BJ (cell line): ENCODE results near the gene THUMPD3. TPM values are rescaled to one million over a fixed set of nuclear protein-coding genes. Genes with fewer than 3 reads are reported as not detected.

ENCODE experiments used
- CTCF ChIA-PET: fragments of 350-600 bp; formaldehyde crosslinking; extraction: SDS; loops from one replicate; lab custom pipeline; 2021; ENCODE audit warnings: antibody characterized with exemption, inconsistent platforms; lab: Yijun Ruan, JAX
- POLR2A ChIA-PET: fragments of 300-600 bp; sonication (Branson Sonifier 250); formaldehyde crosslinking; extraction: SDS; loops from one replicate; lab custom pipeline; 2021; ENCODE audit warnings: antibody characterized with exemption; lab: Charles Lee
- DNase-seq: peaks from one replicate; pipeline ENCODE4 v3.0.0-alpha.2; 2011; ENCODE audit warnings: low read depth
- H3K27me3 ChIP-seq: 2 replicates; pipeline ENCODE4 v1.6.0; 2011; ENCODE audit warnings: low read length; ENCODE audit not compliant: control insufficient read depth, insufficient read depth
- H3K36me3 ChIP-seq: 2 replicates; pipeline ENCODE4 v1.5.1; 2011; ENCODE audit warnings: low read length; ENCODE audit not compliant: control insufficient read depth, insufficient read depth
- H3K4me3 ChIP-seq: 2 replicates; pipeline ENCODE4 v1.5.1; 2011; ENCODE audit warnings: low read depth, mild to moderate bottlenecking, control low read depth, low read length
- CTCF ChIP-seq: IDR thresholded peaks from 2 replicates; pipeline ENCODE4 v1.5.1; 2011; ENCODE audit warnings: low read depth, mild to moderate bottlenecking, control low read depth, inconsistent platforms, low read length, moderate library complexity; ENCODE audit not compliant: insufficient read depth
- polyA plus RNA-seq: library from polyadenylated mRNA; depleted of rRNA; stranded (reverse); fragments of >200 nt; gene quantifications from 2 replicates; pipeline ENCODE4 v1.2.3, GENCODE V29; 2011

Gene THUMPD3
- polyA plus RNA-seq, 1 experiment = 18.2 TPM

GRCh38 chr3:9404680-9405079 is 41.8 kb downstream of the THUMPD3 start:
- no peaks in the 10 kb centered on the region for H3K27me3 ChIP-seq
- DNase-seq = no peak
- POLR2A ChIA-PET = no interaction called here
- no peaks in the 10 kb centered on the region for H3K36me3 ChIP-seq
- TF ChIP-seq CTCF = 0 out of 2 replicates have a peak, but pooled peaks have one; percentile 6
- CTCF ChIA-PET = interaction anchor here (0.9 to 1.6 kb wide), 3 partner anchors 16 to 22 kb away, joined by 3 to 4 read pairs (median 4); no protein-coding TSS in a partner anchor
- H3K4me3 ChIP-seq = no peak overlapping the region

- Histone ChIP-seq H3K27me3 (no peaks in the 10 kb centered on the region), H3K36me3 (no peaks in the 10 kb centered on the region), H3K4me3 (no peak overlapping the region)
- ChIA-PET CTCF (no interaction called here), POLR2A (interaction anchor here (0.6 kb wide), 1 partner anchor 32 kb away, joined by 4 read pairs; no protein-coding TSS in a partner anchor)
- no peak for DNase-seq
- TF ChIP-seq CTCF = no peak
Observed at GRCh38 chr3:9405756-9406155, 42.9 kb downstream of the THUMPD3 start.

- no peak for DNase-seq
- Histone ChIP-seq H3K4me3 (no peak overlapping the region), H3K27me3 (no peaks in the 10 kb centered on the region), H3K36me3 (no peaks in the 10 kb centered on the region)
- ChIA-PET CTCF (interaction anchor here (0.9 kb wide), 1 partner anchor 9 kb away, joined by 4 read pairs; no protein-coding TSS in a partner anchor), POLR2A (interaction anchor here (0.6 kb wide), 1 partner anchor 664 kb away, joined by 3 read pairs; no protein-coding TSS in a partner anchor)
- no peak for TF ChIP-seq CTCF
Observed at GRCh38 chr3:9406856-9407626, 44.2 kb downstream of the THUMPD3 start.

- no peak overlapping the region for H3K4me3 ChIP-seq
- no peak for TF ChIP-seq CTCF
- ChIA-PET CTCF (interaction anchor here (0.9 kb wide), 1 partner anchor 8 kb away, joined by 4 read pairs; no protein-coding TSS in a partner anchor), POLR2A (no interaction called here)
- no peak for DNase-seq
- H3K27me3 ChIP-seq = no peaks in the 10 kb centered on the region
- no peaks in the 10 kb centered on the region for H3K36me3 ChIP-seq
Observed at GRCh38 chr3:9408061-9408460, 45.2 kb downstream of the THUMPD3 start.

- POLR2A ChIA-PET = no interaction called here
- Histone ChIP-seq H3K27me3 (no peaks in the 10 kb centered on the region), H3K4me3 (no peak overlapping the region), H3K36me3 (no peaks in the 10 kb centered on the region)
- DNase-seq = no peak
- CTCF ChIA-PET = interaction anchor here (1.0 kb wide), 1 partner anchor 14 kb away, joined by 3 read pairs; no protein-coding TSS in a partner anchor
- no peak for TF ChIP-seq CTCF
Observed at GRCh38 chr3:9408546-9408945, 45.7 kb downstream of the THUMPD3 start.
